Thyroid gland (tissue), 4 donors: Measurements from ENCODE around the gene TADA3.

Source experiments
- POLR2A ChIP-seq, 2 donors: fragments of 450-650 bp; IDR thresholded peaks; one replicate each; pipeline ENCODE4 v1.6.1; 2017; ENCODE audit warnings: antibody characterized with exemption in 2 of 2, mild to moderate bottlenecking in 2 of 2, moderate library complexity in 1 of 2
- TF ChIP-seq, protein P1 (sequence below), 6 experiments: fragments of 200-600 bp in 3 of 6; fragments of 450-650 bp in 3 of 6; sonication (generic) in 3 of 6; IDR thresholded peaks; one replicate each; pipeline ENCODE4 v1.5.1; 2016 to 2019; ENCODE audit warnings: antibody characterized with exemption in 6 of 6, mild to moderate bottlenecking in 2 of 6, inconsistent platforms in 1 of 6, moderate library complexity in 1 of 6

GRCh38 chr3:9838856-9839255 is 46.6 kb upstream of the TADA3 start:
- TF ChIP-seq POLR2A (IDR thresholded peaks at IDR 0.05), result no peak
- TF ChIP-seq, protein P1, sequence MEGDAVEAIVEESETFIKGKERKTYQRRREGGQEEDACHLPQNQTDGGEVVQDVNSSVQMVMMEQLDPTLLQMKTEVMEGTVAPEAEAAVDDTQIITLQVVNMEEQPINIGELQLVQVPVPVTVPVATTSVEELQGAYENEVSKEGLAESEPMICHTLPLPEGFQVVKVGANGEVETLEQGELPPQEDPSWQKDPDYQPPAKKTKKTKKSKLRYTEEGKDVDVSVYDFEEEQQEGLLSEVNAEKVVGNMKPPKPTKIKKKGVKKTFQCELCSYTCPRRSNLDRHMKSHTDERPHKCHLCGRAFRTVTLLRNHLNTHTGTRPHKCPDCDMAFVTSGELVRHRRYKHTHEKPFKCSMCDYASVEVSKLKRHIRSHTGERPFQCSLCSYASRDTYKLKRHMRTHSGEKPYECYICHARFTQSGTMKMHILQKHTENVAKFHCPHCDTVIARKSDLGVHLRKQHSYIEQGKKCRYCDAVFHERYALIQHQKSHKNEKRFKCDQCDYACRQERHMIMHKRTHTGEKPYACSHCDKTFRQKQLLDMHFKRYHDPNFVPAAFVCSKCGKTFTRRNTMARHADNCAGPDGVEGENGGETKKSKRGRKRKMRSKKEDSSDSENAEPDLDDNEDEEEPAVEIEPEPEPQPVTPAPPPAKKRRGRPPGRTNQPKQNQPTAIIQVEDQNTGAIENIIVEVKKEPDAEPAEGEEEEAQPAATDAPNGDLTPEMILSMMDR (IDR thresholded peaks at IDR 0.05), result no peak
